GM10266 (cell line): ENCODE data around the gene GNAZ.

Source experiments
- DNase-seq: peaks from one replicate; pipeline ENCODE4 v3.0.0; 2012; ENCODE audit errors: extremely low spot score
- CTCF ChIP-seq: IDR thresholded peaks from 2 replicates; pipeline ENCODE4 v1.5.1; 2012; ENCODE audit warnings: mild to moderate bottlenecking, low read depth; ENCODE audit not compliant: control insufficient read depth, insufficient read depth; ENCODE audit errors: missing control alignments

The GNAZ gene

DNA sequence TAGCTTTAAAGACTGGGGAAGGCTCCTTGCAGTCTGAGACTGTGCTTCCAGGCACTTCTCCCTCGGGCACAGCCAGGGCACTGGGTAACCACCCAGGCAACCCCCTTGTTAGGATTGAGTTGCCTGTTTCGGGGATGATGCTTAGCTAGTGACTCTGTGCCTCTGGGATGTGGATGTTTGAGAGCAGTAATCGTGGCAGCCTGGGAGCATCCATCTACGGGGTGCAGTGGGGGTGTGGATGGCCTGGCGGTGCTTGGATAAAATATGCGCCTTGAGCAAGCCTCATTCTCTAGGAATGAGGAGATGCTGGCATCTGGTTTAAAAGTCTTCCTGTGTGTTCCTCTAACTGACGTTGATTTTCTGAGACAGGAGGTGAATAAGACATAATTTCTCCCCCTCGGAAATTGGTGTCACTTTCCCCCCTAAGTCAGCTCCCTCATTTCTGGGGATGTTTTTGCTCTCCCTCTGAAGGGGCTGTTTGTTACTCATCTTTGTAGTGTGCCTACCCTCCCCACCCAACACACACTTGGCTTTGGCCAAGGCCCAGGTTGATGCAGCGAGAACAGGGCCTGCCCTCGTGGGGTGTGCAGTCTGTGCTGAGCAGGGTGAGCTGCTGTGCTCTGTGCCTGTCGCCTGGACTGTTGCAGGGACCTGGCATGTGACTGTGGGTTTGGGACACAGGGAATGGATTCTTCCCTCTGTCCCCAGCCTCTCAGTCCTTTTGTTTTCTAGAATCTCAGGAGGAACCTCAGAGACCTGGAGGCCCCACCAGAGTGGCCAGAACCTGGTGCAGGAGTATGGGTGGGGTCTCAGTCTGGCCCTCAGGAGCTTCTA, 2.0 kb downstream of the GNAZ start:
- TF ChIP-seq CTCF = no peak
- no peak for DNase-seq

- no peak for DNase-seq
- TF ChIP-seq CTCF = no peak
Measured at GRCh38 chr22:23072911-23073491, 2.7 kb downstream of the GNAZ start.

DNA sequence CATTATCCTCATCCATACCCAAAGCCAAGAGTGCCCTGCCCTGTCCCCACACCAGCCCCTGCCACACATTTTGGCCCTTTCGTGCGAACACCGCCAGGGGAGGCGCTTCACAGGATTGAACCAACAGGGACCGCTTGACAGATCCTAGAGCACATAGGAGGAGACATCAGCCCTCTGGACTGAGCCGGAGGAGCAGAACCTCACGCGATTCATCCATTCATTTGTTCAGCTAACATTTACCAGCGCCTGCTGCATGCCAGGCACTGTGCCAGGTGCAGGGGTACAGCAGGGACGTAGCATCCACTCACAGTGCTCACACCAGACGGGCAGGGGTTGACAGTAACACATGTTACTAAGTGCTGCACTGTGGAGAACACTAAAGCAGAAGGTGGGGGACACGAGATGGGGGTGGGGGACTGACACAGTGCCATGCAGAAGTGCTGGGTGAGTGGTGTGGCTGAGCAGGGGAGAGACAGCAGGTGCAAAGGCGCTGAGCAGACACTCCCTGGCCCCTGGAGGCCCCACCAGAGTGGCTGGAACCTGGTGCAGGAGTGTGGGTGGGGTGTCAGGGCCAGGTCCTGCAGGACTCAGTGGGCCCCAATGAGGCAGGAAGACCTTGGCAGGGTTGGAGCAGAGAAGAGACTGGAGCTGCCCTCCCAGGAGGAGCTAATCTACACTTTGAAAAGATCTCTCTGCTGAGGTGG, 3.4 kb downstream of the GNAZ start:
- TF ChIP-seq CTCF = no peak

GRCh38 chr22:23074451-23074850, 4.1 kb downstream of the GNAZ start:
- no peak for TF ChIP-seq CTCF

More for the DNA sequence above, 3.4 kb downstream of the GNAZ start:
- DNase-seq = no peak

DNA sequence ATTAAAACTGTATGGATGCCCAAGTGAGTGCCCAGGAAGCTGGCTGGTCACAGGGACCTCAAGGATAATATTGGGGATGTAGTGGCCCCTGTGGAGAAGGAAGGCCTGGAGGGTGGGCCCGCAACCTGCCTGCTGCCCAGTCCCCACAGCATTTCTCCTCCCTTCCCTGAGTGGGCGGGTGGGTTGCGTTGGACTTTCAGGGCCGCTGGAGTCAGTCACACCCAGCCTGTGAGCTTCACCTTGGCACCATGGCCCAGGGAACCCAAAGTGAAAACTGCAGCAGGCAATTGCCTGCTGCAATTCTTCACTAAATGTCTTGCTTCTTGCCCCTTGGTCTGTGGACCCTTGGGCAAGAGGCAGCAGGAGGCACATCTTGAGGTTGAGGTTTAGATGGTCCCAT, 4.7 kb downstream of the GNAZ start:
- no peak for TF ChIP-seq CTCF
- no peak for DNase-seq

More at GRCh38 chr22:23074451-23074850, 4.1 kb downstream of the GNAZ start:
- no peak for DNase-seq

- DNase-seq = no peak
- no peak for TF ChIP-seq CTCF
Measured at GRCh38 chr22:23075525-23076216, 5.4 kb downstream of the GNAZ start.
